GM23248 (cell line): ENCODE results near the gene ZNF575.

Experiments used
- EZH2 ChIP-seq: fragments of 200-600 bp; sonication (generic); IDR thresholded peaks from 2 replicates; pipeline ENCODE4 v1.6.1; 2018; ENCODE audit warnings: antibody characterized with exemption, mild to moderate bottlenecking; ENCODE audit not compliant: insufficient read depth, poor library complexity, severe bottlenecking
- EZH2phosphoT487 ChIP-seq: fragments of 200-600 bp; sonication (generic); IDR thresholded peaks from 2 replicates; pipeline ENCODE4 v1.6.1; 2018; ENCODE audit warnings: antibody characterized with exemption, moderate library complexity, mild to moderate bottlenecking, low read depth; ENCODE audit not compliant: insufficient read depth

- TF ChIP-seq EZH2 (no peak), EZH2phosphoT487 (no peak)
Observed at GRCh38 chr19:43502419-43502976, 30.5 kb upstream of the ZNF575 start.
